HG03095 (cell line): ENCODE measurements around the gene VAMP5.
A peak's percentile ranks its signal among the peaks of the same experiment; 100 is the strongest.
"Not testable (repeated sequence)": the region's sequence is repeated elsewhere in the genome, so short reads cannot be mapped to it uniquely, and the experiment has no call there.

Experiments
- ATAC-seq: cut with Tn5 transposase; IDR thresholded peaks from one replicate; pipeline ENCODE4 v1.9.1; 2021; ENCODE audit warnings: moderate library complexity; ENCODE audit not compliant: unreplicated experiment

Gene VAMP5

DNA sequence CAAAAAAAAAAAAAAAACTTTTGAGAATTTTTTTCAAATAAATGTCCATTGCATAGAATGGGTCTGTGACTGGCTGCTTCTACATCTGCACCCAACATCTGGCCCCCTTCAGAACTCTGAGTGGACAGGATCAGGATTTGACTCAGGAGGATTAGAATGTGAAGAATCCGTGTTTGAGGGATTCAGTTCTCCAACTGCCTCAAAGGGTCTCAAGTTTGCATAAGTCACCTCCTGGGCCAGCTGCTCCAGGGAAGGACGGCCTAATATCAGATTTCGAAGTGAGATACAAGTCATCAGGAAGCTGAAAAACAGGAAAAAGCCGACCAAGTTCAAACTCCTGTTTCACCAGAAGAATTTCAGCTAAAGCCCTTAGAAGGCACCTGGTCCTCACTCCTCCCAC, 34.4 kb upstream of the VAMP5 start:
- ATAC-seq = no peak

- ATAC-seq = no peak
Measured at GRCh38 chr2:85550486-85550885, 33.7 kb upstream of the VAMP5 start.

- no peak for ATAC-seq
Measured at GRCh38 chr2:85551698-85552678, 32.2 kb upstream of the VAMP5 start.

DNA sequence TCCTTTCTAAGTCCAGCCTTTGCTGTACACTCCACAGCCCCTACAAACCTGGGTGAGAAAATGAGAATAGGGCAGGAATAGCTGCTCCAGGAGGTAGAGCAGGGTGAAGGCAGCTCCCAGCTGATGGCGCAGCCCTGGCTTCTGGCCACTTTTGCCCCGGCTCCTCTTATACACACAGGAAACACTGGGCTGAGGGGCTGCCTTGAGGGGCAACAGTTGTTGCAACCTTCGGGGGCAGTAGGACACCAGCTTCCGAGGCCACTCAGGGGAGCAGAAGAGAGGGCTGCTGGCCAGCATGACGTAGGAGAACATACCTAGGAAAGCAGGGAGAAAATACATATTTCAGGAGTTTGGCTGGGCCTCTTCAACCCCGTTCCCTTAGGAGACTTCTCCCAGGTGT, 31.0 kb upstream of the VAMP5 start:
- no peak for ATAC-seq

GRCh38 chr2:85554980-85555612, 29.1 kb upstream of the VAMP5 start:
- ATAC-seq = no peak

- no peak for ATAC-seq
Measured at GRCh38 chr2:85557130-85557529, 27.1 kb upstream of the VAMP5 start.

- no peak for ATAC-seq
Measured at GRCh38 chr2:85558160-85558559, 26.1 kb upstream of the VAMP5 start.

DNA sequence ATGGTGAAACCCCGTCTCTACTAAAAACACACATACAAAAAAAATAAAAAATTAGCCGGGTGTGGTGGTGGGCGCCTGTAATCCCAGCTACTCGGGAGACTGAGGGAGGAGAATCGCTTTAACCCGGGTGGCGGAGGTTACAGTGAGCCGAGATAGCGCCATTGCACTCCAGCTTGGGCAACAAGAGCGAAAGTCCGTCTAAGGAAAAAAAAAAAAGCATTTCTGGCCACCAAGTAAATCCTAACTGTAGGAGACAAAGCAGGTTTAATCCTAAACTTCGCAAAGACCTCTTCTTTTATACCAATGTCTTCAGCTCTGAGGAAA, 23.9 kb upstream of the VAMP5 start:
- not testable (repeated sequence) for ATAC-seq

DNA sequence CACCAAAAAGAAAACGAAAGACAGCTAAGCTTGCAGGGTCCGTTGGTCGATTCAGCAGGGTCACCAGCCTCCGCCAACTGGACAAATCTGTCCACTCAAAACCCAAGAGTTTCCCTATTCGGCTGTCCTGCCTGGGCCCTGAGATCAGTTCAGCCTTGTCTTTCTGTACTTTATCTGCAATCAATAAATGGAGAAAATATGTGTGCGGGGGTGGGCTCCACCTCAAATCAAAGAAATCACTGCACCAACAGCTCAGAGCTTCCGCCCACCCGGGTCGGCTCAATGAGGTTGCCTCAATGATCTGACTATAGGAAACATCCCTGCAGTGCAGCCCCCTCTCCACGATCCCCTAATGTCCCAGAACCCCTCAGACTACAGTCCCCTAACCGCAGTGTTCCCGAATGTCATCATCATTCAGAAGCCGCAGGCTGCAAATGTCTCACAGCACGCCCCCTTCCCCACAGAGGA, 23.4 kb upstream of the VAMP5 start:
- peak; percentile 7 for ATAC-seq

- ATAC-seq = peak; percentile 93
Measured at GRCh38 chr2:85561280-85562212, 22.7 kb upstream of the VAMP5 start, which contains the start of gene GGCX. Gene GGCX (minus strand): TSS chr2:85561493. CDS start chr2:85561428, 65 bp downstream.

- ATAC-seq = no peak
Measured at GRCh38 chr2:85564144-85564563, 20.1 kb upstream of the VAMP5 start.

DNA sequence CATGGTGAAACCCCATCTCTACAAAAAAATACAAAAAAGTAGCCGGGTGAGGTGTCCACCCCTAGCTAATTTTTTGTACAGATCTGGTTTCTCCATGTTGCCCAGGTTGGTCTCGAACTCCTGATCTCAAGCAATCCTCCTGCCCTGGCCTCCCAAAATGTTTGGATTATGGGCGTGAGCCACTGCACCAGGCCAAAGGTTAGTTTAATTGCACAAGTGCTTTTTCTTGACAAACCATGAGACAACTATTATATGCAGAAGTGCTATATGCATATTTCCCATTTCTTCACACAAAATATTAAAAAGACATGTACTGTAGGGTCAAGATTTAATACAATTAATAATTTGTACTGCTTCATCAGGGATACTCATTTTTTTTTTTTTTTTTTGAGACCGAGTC, 18.0 kb upstream of the VAMP5 start:
- no peak for ATAC-seq

- ATAC-seq = no peak
Measured at GRCh38 chr2:85575739-85576138, 8.5 kb upstream of the VAMP5 start.

- ATAC-seq = no peak
Measured at GRCh38 chr2:85577063-85577385, 7.2 kb upstream of the VAMP5 start.

DNA sequence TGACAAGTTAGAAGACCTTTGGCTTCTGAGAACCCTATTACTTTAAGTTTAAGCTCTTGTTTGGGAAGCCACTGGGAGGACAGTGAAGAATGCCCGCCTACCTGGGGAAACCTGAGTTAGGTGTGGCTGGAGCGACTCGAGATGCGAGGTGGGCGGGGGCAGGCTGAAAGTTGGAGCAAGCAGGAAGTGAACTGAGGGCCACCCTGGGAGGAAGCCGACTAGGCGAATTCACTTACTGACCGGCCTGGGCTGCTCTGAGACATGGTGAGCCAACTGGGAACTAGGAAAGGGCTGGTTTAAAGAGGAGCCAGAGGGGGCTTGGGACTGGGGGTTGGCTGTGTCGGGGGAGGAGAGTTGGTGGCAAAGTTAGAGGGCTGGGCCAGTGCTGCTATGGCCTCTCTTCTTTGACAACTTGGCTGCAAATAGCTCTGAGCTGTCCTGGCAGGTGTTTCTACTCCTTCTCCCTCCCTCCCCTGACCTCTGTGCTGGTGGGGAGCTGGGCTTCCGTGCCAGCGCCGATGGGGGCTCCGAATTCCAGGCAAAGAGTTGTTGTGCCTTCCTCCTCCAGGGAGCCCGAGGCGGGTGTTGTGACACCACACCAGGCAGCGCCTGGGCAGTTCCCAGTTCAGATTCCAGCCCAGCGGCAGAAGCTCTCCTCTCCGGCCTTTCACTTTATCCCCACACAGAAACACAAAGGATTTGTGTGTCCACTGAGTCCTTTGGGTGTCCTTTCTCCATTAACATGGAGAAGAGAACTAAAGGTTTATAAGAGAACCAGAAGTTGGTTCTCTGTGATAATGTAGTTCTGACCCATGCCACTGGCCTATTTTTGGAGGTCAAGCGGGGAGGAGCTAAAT, 6.6 kb upstream of the VAMP5 start, which contains the start of gene VAMP8:
Gene VAMP8 (plus strand): TSS at position 201 of the 857 bp plus-strand sequence. CDS start 61 bp downstream, at position 262.
- peak; percentile 64 for ATAC-seq

DNA sequence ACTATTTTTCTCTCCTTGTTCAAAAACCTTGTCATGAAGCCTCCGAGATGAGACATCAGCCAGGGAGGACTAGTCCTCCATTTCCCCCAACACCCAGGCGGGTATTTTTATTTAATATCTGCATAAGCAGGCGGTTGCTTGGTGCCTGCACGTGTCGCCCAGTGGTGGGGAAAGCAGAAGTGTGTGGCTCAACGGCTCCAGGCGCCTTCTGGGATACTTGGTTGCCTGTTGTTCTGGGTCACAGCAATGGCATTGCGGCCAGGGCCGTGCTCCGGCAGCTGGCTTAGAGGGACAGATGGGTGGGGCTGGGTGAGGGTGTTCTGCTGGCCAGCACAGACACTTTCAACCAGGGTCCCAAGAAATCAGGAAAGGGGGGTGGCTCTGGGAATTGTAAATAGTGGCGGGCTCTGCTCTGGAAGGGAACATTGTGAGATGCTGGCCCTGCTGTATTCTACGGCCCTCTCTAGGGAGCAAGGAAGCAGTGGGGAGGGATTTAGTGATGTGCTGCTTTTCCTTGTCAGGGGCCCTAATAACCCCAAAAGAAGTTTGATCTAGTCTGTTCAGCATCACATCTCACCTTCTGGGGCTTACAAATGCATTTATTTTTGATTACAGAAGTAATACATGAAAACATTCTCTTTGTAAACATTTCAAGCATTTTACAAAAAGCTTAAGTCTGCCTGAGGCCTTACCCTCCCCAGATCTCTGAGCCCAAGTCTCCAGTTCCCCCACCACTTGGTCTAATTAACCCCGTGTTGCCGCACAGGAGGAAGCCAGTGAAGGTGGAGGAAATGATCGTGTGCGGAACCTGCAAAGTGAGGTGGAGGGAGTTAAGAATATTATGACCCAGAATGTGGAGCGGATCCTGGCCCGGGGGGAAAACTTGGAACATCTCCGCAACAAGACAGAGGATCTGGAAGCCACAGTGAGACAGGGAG, 5.7 kb upstream of the VAMP5 start:
- ATAC-seq = peak; percentile 33

GRCh38 chr2:85579266-85579935, 4.8 kb upstream of the VAMP5 start:
- ATAC-seq = no peak

GRCh38 chr2:85580206-85580605, 4.0 kb upstream of the VAMP5 start:
- ATAC-seq = no peak
